NB4 (cell line): ENCODE measurements around the gene ERICH4.
"Not testable (repeated sequence)": the region's sequence is repeated elsewhere in the genome, so short reads cannot be mapped to it uniquely, and the experiment has no call there.

Experiments used
- DNase-seq: peaks from one replicate; pipeline ENCODE4 v3.0.0; 2010; ENCODE audit warnings: low read depth
- H3K4me3 ChIP-seq: one replicate; pipeline ENCODE4 v1.5.1; 2011; ENCODE audit warnings: mild to moderate bottlenecking, low read depth, low read length, moderate library complexity
- MAX ChIP-seq: IDR thresholded peaks from 2 replicates; pipeline ENCODE4 v1.6.1; 2011; ENCODE audit warnings: low read depth, low read length
- MYC ChIP-seq: IDR thresholded peaks from 2 replicates; pipeline ENCODE4 v1.6.1; 2011; ENCODE audit warnings: low read depth, low read length
- POLR2A ChIP-seq: IDR thresholded peaks from 2 replicates; pipeline ENCODE4 v1.6.1; 2011; ENCODE audit warnings: mild to moderate bottlenecking; ENCODE audit not compliant: insufficient read length; ENCODE audit errors: extremely low read depth
- TF ChIP-seq, protein P1 (sequence below): IDR thresholded peaks from one replicate; pipeline ENCODE4 v1.5.1; 2012; ENCODE audit warnings: low read depth, low read length

Gene ERICH4

GRCh38 chr19:41452584-41453275 is 9.8 kb downstream of the ERICH4 start:
- no peak for TF ChIP-seq MAX
- TF ChIP-seq, protein P1, sequence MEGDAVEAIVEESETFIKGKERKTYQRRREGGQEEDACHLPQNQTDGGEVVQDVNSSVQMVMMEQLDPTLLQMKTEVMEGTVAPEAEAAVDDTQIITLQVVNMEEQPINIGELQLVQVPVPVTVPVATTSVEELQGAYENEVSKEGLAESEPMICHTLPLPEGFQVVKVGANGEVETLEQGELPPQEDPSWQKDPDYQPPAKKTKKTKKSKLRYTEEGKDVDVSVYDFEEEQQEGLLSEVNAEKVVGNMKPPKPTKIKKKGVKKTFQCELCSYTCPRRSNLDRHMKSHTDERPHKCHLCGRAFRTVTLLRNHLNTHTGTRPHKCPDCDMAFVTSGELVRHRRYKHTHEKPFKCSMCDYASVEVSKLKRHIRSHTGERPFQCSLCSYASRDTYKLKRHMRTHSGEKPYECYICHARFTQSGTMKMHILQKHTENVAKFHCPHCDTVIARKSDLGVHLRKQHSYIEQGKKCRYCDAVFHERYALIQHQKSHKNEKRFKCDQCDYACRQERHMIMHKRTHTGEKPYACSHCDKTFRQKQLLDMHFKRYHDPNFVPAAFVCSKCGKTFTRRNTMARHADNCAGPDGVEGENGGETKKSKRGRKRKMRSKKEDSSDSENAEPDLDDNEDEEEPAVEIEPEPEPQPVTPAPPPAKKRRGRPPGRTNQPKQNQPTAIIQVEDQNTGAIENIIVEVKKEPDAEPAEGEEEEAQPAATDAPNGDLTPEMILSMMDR = no peak
- TF ChIP-seq POLR2A = no peak
- TF ChIP-seq MYC = no peak
- no peak for DNase-seq
- H3K4me3 ChIP-seq = no peak overlapping the region

- DNase-seq = no peak
- no peak overlapping the region for H3K4me3 ChIP-seq
- no peak for TF ChIP-seq POLR2A
- TF ChIP-seq, protein P1 = no peak
- TF ChIP-seq MAX = no peak
- no peak for TF ChIP-seq MYC
Observed at GRCh38 chr19:41455936-41456335, 13.0 kb downstream of the ERICH4 start.

- H3K4me3 ChIP-seq = no peak overlapping the region
- TF ChIP-seq, protein P1 = no peak
- TF ChIP-seq POLR2A (no peak), MAX (no peak), MYC (no peak)
- DNase-seq = no peak
Observed at GRCh38 chr19:41456342-41456918, 13.5 kb downstream of the ERICH4 start.

- DNase-seq = no peak
- TF ChIP-seq MAX = no peak
- TF ChIP-seq POLR2A = no peak
- no peak overlapping the region for H3K4me3 ChIP-seq
Observed at GRCh38 chr19:41457241-41457640, 14.3 kb downstream of the ERICH4 start.

DNA sequence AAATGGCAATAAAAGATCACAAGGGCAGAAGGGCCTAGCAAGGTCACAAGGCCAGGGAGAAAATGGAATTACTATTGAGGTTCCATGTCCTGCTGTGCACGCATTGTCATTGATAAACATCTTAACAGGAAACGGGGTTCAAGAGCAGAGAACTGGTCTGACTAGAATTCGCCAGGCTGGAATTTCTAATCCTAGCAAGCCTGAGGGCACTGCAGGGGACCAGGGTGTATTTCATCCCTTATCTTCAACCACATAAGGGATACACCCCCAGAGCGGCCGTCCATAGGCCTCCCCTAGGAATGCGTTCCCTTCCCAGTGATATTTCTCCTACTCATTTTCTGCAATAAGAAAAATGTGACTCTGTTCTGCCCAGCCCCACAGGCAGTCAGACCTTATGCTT is 19.5 kb downstream of the ERICH4 start:
- TF ChIP-seq MAX = no peak
- TF ChIP-seq, protein P1 = no peak
- TF ChIP-seq MYC = no peak
- TF ChIP-seq POLR2A = no peak
- H3K4me3 ChIP-seq = no peak overlapping the region
- no peak for DNase-seq

- peak; percentile 20 for DNase-seq
Observed at GRCh38 chr19:41463257-41464256, 20.6 kb downstream of the ERICH4 start.

More at GRCh38 chr19:41463257-41464256, 20.6 kb downstream of the ERICH4 start:
- not testable (repeated sequence) for H3K4me3 ChIP-seq
